Measurements from ENCODE around the gene OGDHL.

Gene OGDHL

GRCh38 chr10:49751636-49752510 lies 10.2 kb downstream of the OGDHL start:
- TF ChIP-seq, protein P1, sequence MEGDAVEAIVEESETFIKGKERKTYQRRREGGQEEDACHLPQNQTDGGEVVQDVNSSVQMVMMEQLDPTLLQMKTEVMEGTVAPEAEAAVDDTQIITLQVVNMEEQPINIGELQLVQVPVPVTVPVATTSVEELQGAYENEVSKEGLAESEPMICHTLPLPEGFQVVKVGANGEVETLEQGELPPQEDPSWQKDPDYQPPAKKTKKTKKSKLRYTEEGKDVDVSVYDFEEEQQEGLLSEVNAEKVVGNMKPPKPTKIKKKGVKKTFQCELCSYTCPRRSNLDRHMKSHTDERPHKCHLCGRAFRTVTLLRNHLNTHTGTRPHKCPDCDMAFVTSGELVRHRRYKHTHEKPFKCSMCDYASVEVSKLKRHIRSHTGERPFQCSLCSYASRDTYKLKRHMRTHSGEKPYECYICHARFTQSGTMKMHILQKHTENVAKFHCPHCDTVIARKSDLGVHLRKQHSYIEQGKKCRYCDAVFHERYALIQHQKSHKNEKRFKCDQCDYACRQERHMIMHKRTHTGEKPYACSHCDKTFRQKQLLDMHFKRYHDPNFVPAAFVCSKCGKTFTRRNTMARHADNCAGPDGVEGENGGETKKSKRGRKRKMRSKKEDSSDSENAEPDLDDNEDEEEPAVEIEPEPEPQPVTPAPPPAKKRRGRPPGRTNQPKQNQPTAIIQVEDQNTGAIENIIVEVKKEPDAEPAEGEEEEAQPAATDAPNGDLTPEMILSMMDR (IDR thresholded peaks at IDR 0.05): no peak

DNA sequence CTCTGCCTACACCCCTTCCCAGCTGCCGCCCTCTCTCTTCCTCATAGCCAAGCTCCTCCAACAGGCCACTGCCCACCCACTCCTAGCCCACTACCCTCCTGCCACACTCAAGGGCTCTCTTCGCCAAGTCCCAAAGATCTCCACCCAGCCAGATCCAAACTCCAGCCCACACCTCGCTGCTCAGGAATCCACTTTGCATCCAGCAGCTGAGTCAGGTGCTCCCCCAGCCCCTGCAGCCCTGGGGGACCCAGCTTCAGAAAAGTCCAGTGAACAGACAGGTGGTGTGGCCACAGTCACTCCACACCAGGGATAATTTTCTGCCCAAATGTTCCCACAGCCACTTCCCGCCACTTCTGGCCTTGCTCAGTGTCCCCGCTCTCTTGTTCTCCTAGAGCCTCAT lies 10.9 kb downstream of the OGDHL start:
- TF ChIP-seq, protein P1 (IDR thresholded peaks at IDR 0.05): no peak

DNA sequence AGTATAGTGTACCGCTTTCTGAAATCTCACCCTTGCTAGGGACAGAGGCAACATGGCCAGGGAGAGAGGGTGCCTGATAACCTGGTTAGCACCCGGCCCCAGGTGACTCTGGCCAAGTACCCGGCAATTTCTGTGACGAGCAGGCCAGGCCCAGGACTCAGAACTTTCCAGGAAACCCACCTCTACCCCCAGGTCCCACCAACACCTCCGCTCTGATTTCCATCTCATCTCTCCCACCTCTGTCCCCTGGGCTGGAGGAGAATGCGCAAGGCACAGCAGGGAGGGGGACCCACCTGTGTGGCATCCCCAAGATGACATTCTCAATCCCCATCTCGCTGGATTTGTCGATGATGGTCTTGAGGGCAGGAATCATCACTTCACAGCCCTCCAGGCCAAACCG lies 11.6 kb downstream of the OGDHL start:
- TF ChIP-seq, protein P1 (IDR thresholded peaks at IDR 0.05): no peak

- TF ChIP-seq, protein P1 (IDR thresholded peaks at IDR 0.05): no peak
Measured at GRCh38 chr10:49749556-49750491, 12.3 kb downstream of the OGDHL start.

- TF ChIP-seq, protein P1 (IDR thresholded peaks at IDR 0.05): no peak
Measured at GRCh38 chr10:49749144-49749543, 13.0 kb downstream of the OGDHL start.

DNA sequence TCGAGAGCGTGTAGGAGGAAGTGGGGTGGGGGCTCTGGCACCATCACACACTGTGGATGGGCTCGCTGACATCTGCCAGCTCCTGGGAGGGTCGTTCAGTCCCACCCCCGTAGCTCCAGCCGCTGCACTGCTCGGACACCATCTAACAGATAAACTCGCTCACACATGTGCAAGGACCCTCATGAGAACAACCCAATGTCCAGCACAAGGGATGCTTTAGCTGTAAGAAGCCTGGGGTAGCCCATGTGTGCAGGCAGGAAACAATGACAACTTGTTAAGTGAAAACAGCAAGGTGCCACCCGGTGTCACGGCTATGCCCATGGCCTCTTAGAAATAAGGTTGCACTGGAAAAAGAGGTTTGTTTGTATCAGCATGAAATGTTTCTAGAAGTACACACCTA lies 14.1 kb downstream of the OGDHL start:
- TF ChIP-seq, protein P1 (IDR thresholded peaks at IDR 0.05): no peak

DNA sequence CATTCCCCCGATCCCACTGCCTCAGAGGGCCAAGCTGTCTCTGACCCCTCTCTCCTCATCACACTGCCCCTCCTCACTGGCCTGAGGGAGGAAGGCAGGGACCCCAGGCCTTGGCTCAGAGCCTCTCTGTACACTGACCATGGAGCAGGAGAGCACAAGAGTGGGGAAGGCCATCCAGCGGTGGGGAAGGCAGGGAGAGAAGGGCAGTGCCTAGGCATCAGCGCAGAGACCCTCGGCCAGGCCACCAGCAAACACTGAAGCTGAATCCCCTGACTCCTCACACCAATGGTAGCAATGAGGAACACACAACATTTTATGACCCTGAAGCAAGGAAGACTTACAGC lies 14.8 kb downstream of the OGDHL start:
- TF ChIP-seq, protein P1 (IDR thresholded peaks at IDR 0.05): no peak
